ENCODE data around the gene SERINC1. TPM values are rescaled to one million over a fixed set of nuclear protein-coding genes. Genes with fewer than 3 reads are reported as not detected.
"Not testable (repeated sequence)": the region's sequence is repeated elsewhere in the genome, so short reads cannot be mapped to it uniquely, and the experiment has no call there.

Gene SERINC1
- total RNA-seq, 4 donors from 2014 or later, result 136 to 354 (median 237) TPM

- H3K36me3 ChIP-seq, result no peaks in the 10 kb centered on the region
- TF ChIP-seq, protein P1, sequence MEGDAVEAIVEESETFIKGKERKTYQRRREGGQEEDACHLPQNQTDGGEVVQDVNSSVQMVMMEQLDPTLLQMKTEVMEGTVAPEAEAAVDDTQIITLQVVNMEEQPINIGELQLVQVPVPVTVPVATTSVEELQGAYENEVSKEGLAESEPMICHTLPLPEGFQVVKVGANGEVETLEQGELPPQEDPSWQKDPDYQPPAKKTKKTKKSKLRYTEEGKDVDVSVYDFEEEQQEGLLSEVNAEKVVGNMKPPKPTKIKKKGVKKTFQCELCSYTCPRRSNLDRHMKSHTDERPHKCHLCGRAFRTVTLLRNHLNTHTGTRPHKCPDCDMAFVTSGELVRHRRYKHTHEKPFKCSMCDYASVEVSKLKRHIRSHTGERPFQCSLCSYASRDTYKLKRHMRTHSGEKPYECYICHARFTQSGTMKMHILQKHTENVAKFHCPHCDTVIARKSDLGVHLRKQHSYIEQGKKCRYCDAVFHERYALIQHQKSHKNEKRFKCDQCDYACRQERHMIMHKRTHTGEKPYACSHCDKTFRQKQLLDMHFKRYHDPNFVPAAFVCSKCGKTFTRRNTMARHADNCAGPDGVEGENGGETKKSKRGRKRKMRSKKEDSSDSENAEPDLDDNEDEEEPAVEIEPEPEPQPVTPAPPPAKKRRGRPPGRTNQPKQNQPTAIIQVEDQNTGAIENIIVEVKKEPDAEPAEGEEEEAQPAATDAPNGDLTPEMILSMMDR (IDR thresholded peaks at IDR 0.05), result peak in 3 of 4 experiments; percentile 12 to 40 (median 28)
- TF ChIP-seq POLR2A (IDR thresholded peaks at IDR 0.05), result no peak
- H3K4me1 ChIP-seq, result no peaks in the 10 kb centered on the region
- no peak for DNase-seq
- intact Hi-C loops (cut with DNase I; ENCODE audit: low total_unique reads), result no loop called here
- H3K4me3 ChIP-seq, result no peak overlapping the region
- H3K9me3 ChIP-seq, result no peaks in the 10 kb centered on the region
- no peak overlapping the region for H3K27ac ChIP-seq
- no peaks in the 10 kb centered on the region for H3K27me3 ChIP-seq
Observed at GRCh38 chr6:122476131-122476530, 4.5 kb upstream of the SERINC1 start.

- no peaks in the 10 kb centered on the region for H3K36me3 ChIP-seq
- H3K9me3 ChIP-seq, result no peaks in the 10 kb centered on the region
- no peaks in the 10 kb centered on the region for H3K27me3 ChIP-seq
- no peak for DNase-seq
- no peak for TF ChIP-seq POLR2A (IDR thresholded peaks at IDR 0.05)
- TF ChIP-seq, protein P1 (IDR thresholded peaks at IDR 0.05), result no peak
- peak overlapping the region; percentile 90 to 98 for H3K27ac ChIP-seq
- H3K4me1 ChIP-seq, result no peaks in the 10 kb centered on the region
- peak overlapping the region; percentile 78 to 97 for H3K4me3 ChIP-seq
- intact Hi-C loops (cut with DNase I; ENCODE audit: low total_unique reads), result no loop called here
Observed at GRCh38 chr6:122472022-122472340, 374 bp upstream of the SERINC1 start.

- Histone ChIP-seq H3K4me3 (no peak overlapping the region), H3K4me1 (peaks cover 6 to 7% of the 10 kb centered on the region in 2 donors), H3K36me3 (no peaks in the 10 kb centered on the region), H3K9me3 (no peaks in the 10 kb centered on the region), H3K27ac (no peak overlapping the region), H3K27me3 (no peaks in the 10 kb centered on the region)
- intact Hi-C loops (cut with DNase I; ENCODE audit: low total_unique reads), result no loop called here
- no peak for DNase-seq
- TF ChIP-seq, protein P1 (IDR thresholded peaks at IDR 0.05), result no peak
- no peak for TF ChIP-seq POLR2A (IDR thresholded peaks at IDR 0.05)
Observed at GRCh38 chr6:122461885-122462284, 9.7 kb downstream of the SERINC1 start.

- DNase-seq; H3K36me3 ChIP-seq; H3K27me3 ChIP-seq; H3K9me3 ChIP-seq; H3K27ac ChIP-seq; intact Hi-C loops (cut with DNase I; ENCODE audit: low total_unique reads); H3K4me3 ChIP-seq: not testable (repeated sequence)
- H3K4me1 ChIP-seq, result peaks cover 7 to 14% of the 10 kb centered on the region in 2 donors
Observed at GRCh38 chr6:122459865-122460416, 11.7 kb downstream of the SERINC1 start.

DNA sequence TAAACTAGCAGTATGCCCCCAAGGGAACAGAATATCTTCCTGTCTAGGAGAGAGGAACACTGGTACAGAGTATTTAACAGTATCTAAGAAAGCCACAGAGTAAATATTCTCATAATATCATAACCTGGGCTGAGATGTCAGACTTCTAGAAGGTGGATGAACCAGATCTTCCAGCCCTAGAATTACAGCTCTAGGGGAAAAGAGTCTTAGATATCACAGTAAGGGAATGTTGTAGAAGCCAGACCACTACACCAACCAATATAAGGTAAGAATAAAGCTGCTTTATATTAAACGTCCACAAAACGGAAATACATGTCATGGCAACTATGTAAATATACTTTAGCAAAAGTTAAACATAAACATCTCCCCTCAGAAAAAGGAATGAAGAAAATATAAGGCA, 12.4 kb downstream of the SERINC1 start:
- H3K4me3 ChIP-seq, result no peak overlapping the region
- TF ChIP-seq POLR2A (IDR thresholded peaks at IDR 0.05), result no peak
- TF ChIP-seq, protein P1 (IDR thresholded peaks at IDR 0.05), result no peak
- no peaks in the 10 kb centered on the region for H3K9me3 ChIP-seq
- H3K4me1 ChIP-seq, result peaks cover 7 to 14% of the 10 kb centered on the region in 2 donors
- no peaks in the 10 kb centered on the region for H3K27me3 ChIP-seq
- intact Hi-C loops (cut with DNase I; ENCODE audit: low total_unique reads), result no loop called here
- DNase-seq, result no peak
- H3K36me3 ChIP-seq, result no peaks in the 10 kb centered on the region
- no peak overlapping the region for H3K27ac ChIP-seq

DNA sequence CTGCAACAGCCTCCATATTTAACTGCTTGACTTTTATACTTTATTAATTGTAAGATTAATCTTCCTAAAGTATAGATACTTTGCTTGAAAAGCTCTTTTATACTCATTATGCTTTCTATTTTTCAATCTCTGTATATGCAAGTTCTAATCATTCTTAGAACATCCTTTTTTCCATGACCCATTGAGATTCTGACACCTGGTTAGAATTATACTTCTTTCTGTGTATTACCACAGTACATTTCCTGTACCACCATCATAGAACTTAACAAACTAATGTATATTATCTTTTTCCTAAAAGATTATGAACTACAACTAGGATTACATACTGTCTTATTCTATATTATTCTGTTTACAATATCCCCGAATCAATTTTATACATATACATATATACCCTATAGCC, 13.5 kb downstream of the SERINC1 start:
- Histone ChIP-seq H3K27ac (no peak overlapping the region), H3K9me3 (no peaks in the 10 kb centered on the region), H3K27me3 (no peaks in the 10 kb centered on the region), H3K4me3 (no peak overlapping the region), H3K4me1 (peaks cover 7 to 14% of the 10 kb centered on the region in 2 donors), H3K36me3 (no peaks in the 10 kb centered on the region)
- no peak for DNase-seq
- TF ChIP-seq, protein P1 (IDR thresholded peaks at IDR 0.05), result no peak
- intact Hi-C loops (cut with DNase I; ENCODE audit: low total_unique reads), result no loop called here

DNA sequence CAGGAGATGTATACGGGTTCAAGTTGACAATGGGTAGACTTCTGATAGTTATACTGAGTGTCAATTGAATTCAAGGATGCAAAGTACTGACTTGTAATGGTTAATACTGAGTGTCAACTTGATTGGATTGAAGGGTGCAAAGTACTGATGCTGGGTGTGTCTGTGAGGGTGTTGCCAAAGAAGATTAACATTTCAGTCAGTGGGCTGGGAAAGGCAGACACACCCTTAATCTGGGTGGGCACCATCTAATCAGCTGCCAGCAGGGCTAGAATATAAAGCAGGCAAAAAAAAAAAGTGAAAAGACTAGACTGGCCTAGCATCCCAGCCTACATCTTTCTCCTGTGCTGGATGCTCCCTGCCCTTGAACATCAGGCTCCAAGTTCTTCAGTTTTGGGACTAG, 16.5 kb downstream of the SERINC1 start:
- peaks cover 7 to 14% of the 10 kb centered on the region in 2 donors for H3K4me1 ChIP-seq
- H3K36me3 ChIP-seq; intact Hi-C loops (cut with DNase I; ENCODE audit: low total_unique reads); H3K27ac ChIP-seq; DNase-seq; H3K9me3 ChIP-seq; H3K27me3 ChIP-seq; H3K4me3 ChIP-seq: not testable (repeated sequence)

All from uterus (tissue), 4 donors.